H9 (cell line): ENCODE data around the gene P2RY4. TPM values are rescaled to one million over a fixed set of nuclear protein-coding genes. Genes with fewer than 3 reads are reported as not detected.

ENCODE experiments used
- DNase-seq: peaks from one replicate; pipeline ENCODE4 v3.0.0-alpha.2; 2017
- H2AFZ ChIP-seq: one replicate; pipeline ENCODE4 v1.6.1; 2013; ENCODE audit warnings: mild to moderate bottlenecking, low read length, control low read depth, moderate library complexity
- H2AK5ac ChIP-seq: 2 replicates; pipeline ENCODE4 v1.6.1; 2013; ENCODE audit warnings: low read length, control low read depth, mixed read lengths; ENCODE audit not compliant: insufficient read length
- H2BK120ac ChIP-seq: one replicate; pipeline ENCODE4 v1.6.1; 2013; ENCODE audit warnings: low read depth, mild to moderate bottlenecking, low read length, control low read depth, inconsistent platforms; ENCODE audit not compliant: poor library complexity, severe bottlenecking
- H2BK12ac ChIP-seq: 2 replicates; pipeline ENCODE4 v1.6.1; 2013; ENCODE audit warnings: low read length, control low read depth, mixed read lengths, low read depth; ENCODE audit not compliant: insufficient read length
- H2BK15ac ChIP-seq: 2 replicates; pipeline ENCODE4 v1.6.1; 2013; ENCODE audit warnings: low read depth, low read length, control low read depth
- H2BK20ac ChIP-seq: one replicate; pipeline ENCODE4 v1.6.1; 2013; ENCODE audit warnings: low read depth, mild to moderate bottlenecking, low read length, control low read depth, inconsistent platforms; ENCODE audit not compliant: poor library complexity, severe bottlenecking
- H2BK5ac ChIP-seq: 2 replicates; pipeline ENCODE4 v1.6.1; 2013; ENCODE audit warnings: low read length, control low read depth, mixed read lengths; ENCODE audit not compliant: insufficient read length
- H3K14ac ChIP-seq: 2 replicates; pipeline ENCODE4 v1.6.1; 2013; ENCODE audit warnings: low read length, control low read depth; ENCODE audit not compliant: insufficient read depth
- H3K18ac ChIP-seq: 2 replicates; pipeline ENCODE4 v1.6.1; 2013; ENCODE audit warnings: low read depth, mild to moderate bottlenecking, mixed read lengths, low read length, control low read depth; ENCODE audit not compliant: insufficient read length
- H3K23ac ChIP-seq: 2 replicates; pipeline ENCODE4 v1.6.1; 2013; ENCODE audit warnings: low read length, control low read depth, mixed read lengths, low read depth; ENCODE audit not compliant: insufficient read length
- H3K23me2 ChIP-seq: 2 replicates; pipeline ENCODE4 v1.6.1; 2013; ENCODE audit warnings: low read depth, mild to moderate bottlenecking, mixed read lengths, low read length, control low read depth; ENCODE audit not compliant: insufficient read length, poor library complexity, severe bottlenecking
- H3K27ac ChIP-seq: 2 replicates; pipeline ENCODE4 v1.5.1; 2013; ENCODE audit warnings: low read length, control low read depth, mixed read lengths, low read depth; ENCODE audit not compliant: insufficient read length
- H3K27me3 ChIP-seq: 2 replicates; pipeline ENCODE4 v1.6.1; 2013; ENCODE audit warnings: low read length, control low read depth, inconsistent platforms; ENCODE audit not compliant: insufficient read depth
- H3K4ac ChIP-seq: 2 replicates; pipeline ENCODE4 v1.6.1; 2013; ENCODE audit warnings: low read depth, mild to moderate bottlenecking, control low read depth, inconsistent platforms, low read length, moderate library complexity
- H3K4me1 ChIP-seq: 2 replicates; pipeline ENCODE4 v1.6.1; 2013; ENCODE audit warnings: low read length, control low read depth, inconsistent platforms; ENCODE audit not compliant: insufficient read depth
- H3K4me2 ChIP-seq: 2 replicates; pipeline ENCODE4 v1.6.1; 2013; ENCODE audit warnings: low read length, control low read depth, mixed read lengths; ENCODE audit not compliant: insufficient read length, insufficient read depth
- H3K56ac ChIP-seq: 2 replicates; pipeline ENCODE4 v1.6.1; 2013; ENCODE audit warnings: low read depth, mild to moderate bottlenecking, mixed read lengths, low read length, control low read depth; ENCODE audit not compliant: insufficient read length
- H3K79me1 ChIP-seq: 2 replicates; pipeline ENCODE4 v1.6.1; 2013; ENCODE audit warnings: low read depth, mild to moderate bottlenecking, moderate library complexity, low read length, control low read depth, inconsistent platforms; ENCODE audit not compliant: insufficient read depth, poor library complexity, severe bottlenecking
- H3K79me2 ChIP-seq: 2 replicates; pipeline ENCODE4 v1.6.1; 2013; ENCODE audit warnings: low read length, control low read depth, inconsistent platforms; ENCODE audit not compliant: insufficient read depth
- H3K9ac ChIP-seq: 2 replicates; pipeline ENCODE4 v1.6.1; 2013; ENCODE audit warnings: low read length, control low read depth, mixed read lengths; ENCODE audit not compliant: insufficient read length; ENCODE audit errors: extremely low read depth
- H3K9me3 ChIP-seq: one replicate; pipeline ENCODE4 v1.6.1; 2013; ENCODE audit warnings: low read depth, low read length, inconsistent platforms; ENCODE audit not compliant: control insufficient read depth
- H3T11ph ChIP-seq: one replicate; pipeline ENCODE4 v1.6.1; 2013; ENCODE audit warnings: mild to moderate bottlenecking, low read length, control low read depth, inconsistent platforms
- H4K20me1 ChIP-seq: one replicate; pipeline ENCODE4 v1.6.1; 2013; ENCODE audit not compliant: control insufficient read depth, insufficient read length, insufficient read depth
- H4K5ac ChIP-seq: 2 replicates; pipeline ENCODE4 v1.6.1; 2013; ENCODE audit warnings: low read depth, mild to moderate bottlenecking, mixed read lengths, low read length, control low read depth; ENCODE audit not compliant: insufficient read length
- H4K8ac ChIP-seq: replicated peaks from 2 replicates; pipeline ENCODE4 v1.6.1; 2013; ENCODE audit warnings: low read length, control low read depth, mixed read lengths, low read depth; ENCODE audit not compliant: insufficient read length
- H4K91ac ChIP-seq: 2 replicates; pipeline ENCODE4 v1.6.1; 2013; ENCODE audit warnings: low read depth, mild to moderate bottlenecking, moderate library complexity, mixed read lengths, low read length, control low read depth; ENCODE audit not compliant: insufficient read length
- H3K27ac Mint-ChIP-seq, 3 experiments: 2 replicates in 2 of 3; 3 replicates in 1 of 3; pipeline ENCODE4 v1.8.0; 2020 to 2021; ENCODE audit warnings: mixed read lengths in 3 of 3, mild to moderate bottlenecking in 1 of 3, moderate library complexity in 1 of 3
- H3K27me3 Mint-ChIP-seq: 2 replicates; pipeline ENCODE4 v1.8.0; 2021; ENCODE audit warnings: low read depth, mild to moderate bottlenecking, moderate library complexity, mixed read lengths
- H3K36me3 Mint-ChIP-seq, 3 experiments: 2 replicates in 2 of 3; 3 replicates in 1 of 3; pipeline ENCODE4 v1.8.0; 2020 to 2021; ENCODE audit warnings: low read depth in 3 of 3, mixed read lengths in 3 of 3; ENCODE audit not compliant: insufficient read depth in 1 of 3
- H3K4me1 Mint-ChIP-seq, 2 experiments: 2 replicates each; pipeline ENCODE4 v1.8.0; 2020; ENCODE audit warnings: mixed read lengths in 2 of 2
- H3K4me3 Mint-ChIP-seq, 2 experiments: 2 replicates in 1 of 2; 3 replicates in 1 of 2; pipeline ENCODE4 v1.8.0; 2020 to 2021; ENCODE audit warnings: mild to moderate bottlenecking in 2 of 2, mixed read lengths in 2 of 2, moderate library complexity in 1 of 2
- H3K9me3 Mint-ChIP-seq, 2 experiments: 2 replicates in 1 of 2; 3 replicates in 1 of 2; pipeline ENCODE4 v1.8.0; 2020; ENCODE audit warnings: mild to moderate bottlenecking in 2 of 2, mixed read lengths in 2 of 2, moderate library complexity in 1 of 2
- WGBS: extraction: QIAGEN DNeasy Blood & Tissue Kit; methylation state at CpG from one replicate; pipeline ENCODE4 v1.1.7; 2013; ENCODE audit warnings: missing lambda C conversion rate, low lambda C conversion rate, mixed read lengths; ENCODE audit not compliant: insufficient read length; ENCODE audit errors: extremely low coverage; 5-methylcytosine and 5-hydroxymethylcytosine counted together
- total RNA-seq: library from RNA; stranded (reverse); gene quantifications from 2 replicates; pipeline ENCODE4 v1.2.1, GENCODE V29; 2021
- TF ChIP-seq, protein P1 (sequence below): fragments of 200-600 bp; sonication (generic); conservative IDR thresholded peaks from 3 replicates; pipeline ENCODE4 v1.8.0; 2021; ENCODE audit warnings: antibody characterized with exemption, mild to moderate bottlenecking

P2RY4 gene
- total RNA-seq, 1 experiment from 2014 or later, result not detected

DNA sequence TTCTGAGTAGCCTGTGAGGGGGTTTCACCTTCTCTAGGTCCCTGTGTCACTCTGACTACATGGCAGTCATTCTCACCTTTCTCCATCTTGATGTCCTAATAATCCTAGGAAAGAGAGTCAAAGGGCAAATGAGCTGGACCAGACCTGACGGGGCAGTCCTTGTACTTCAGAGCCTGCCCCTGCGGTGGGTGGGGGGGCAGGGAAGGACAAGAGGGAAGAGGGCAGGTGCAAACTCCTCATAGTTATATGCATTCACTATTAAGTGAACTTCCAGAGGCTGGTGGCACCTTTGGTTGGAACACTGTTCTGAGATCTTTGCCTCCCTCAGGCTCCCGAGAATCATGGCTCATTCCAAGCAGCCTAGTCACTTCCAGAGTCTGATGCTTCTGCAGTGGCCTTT lies 25.6 kb downstream of the P2RY4 start, which contains the start of gene AWAT1:
Gene AWAT1 (plus strand): TSS at position 301 of the 400 bp plus-strand sequence. CDS start 41 bp downstream, at position 342.
- H3K56ac ChIP-seq, result no peak within 1 kb of the TSS
- no peaks in the 10 kb centered on the region for H3K23me2 ChIP-seq
- no peaks in the 10 kb centered on the region for H3K79me1 ChIP-seq
- H3K18ac ChIP-seq, result no peak within 1 kb of the TSS
- no peak within 1 kb of the TSS for H3T11ph ChIP-seq
- DNase-seq, result no peak
- no peak within 1 kb of the TSS for H4K91ac ChIP-seq
- no peak within 1 kb of the TSS for H4K8ac ChIP-seq
- H2BK20ac ChIP-seq, result no peak within 1 kb of the TSS
- no peak within 1 kb of the TSS for H4K5ac ChIP-seq
- H2BK5ac ChIP-seq, result no peak within 1 kb of the TSS
- Mint-ChIP-seq H3K4me1 (peaks cover 0 to 4% of the 10 kb centered on the region in 2 experiments; a peak in 1 of 4 replicates), H3K9me3 (peaks cover 54 to 74% of the 10 kb centered on the region in 2 experiments), H3K4me3 (no peak within 1 kb of the TSS), H3K27ac (no peak within 1 kb of the TSS), H3K36me3 (no peaks in the 10 kb centered on the region; a peak in 2 of 7 replicates), H3K27me3 (peaks cover 4% of the 10 kb centered on the region)
- no peaks in the 10 kb centered on the region for H3K4me1 ChIP-seq
- H2BK15ac ChIP-seq, result no peak within 1 kb of the TSS
- no peak within 1 kb of the TSS for H3K23ac ChIP-seq
- no peak within 1 kb of the TSS for H2BK120ac ChIP-seq
- no peaks in the 10 kb centered on the region for H3K79me2 ChIP-seq
- no peak within 1 kb of the TSS for H3K14ac ChIP-seq
- TF ChIP-seq, protein P1, sequence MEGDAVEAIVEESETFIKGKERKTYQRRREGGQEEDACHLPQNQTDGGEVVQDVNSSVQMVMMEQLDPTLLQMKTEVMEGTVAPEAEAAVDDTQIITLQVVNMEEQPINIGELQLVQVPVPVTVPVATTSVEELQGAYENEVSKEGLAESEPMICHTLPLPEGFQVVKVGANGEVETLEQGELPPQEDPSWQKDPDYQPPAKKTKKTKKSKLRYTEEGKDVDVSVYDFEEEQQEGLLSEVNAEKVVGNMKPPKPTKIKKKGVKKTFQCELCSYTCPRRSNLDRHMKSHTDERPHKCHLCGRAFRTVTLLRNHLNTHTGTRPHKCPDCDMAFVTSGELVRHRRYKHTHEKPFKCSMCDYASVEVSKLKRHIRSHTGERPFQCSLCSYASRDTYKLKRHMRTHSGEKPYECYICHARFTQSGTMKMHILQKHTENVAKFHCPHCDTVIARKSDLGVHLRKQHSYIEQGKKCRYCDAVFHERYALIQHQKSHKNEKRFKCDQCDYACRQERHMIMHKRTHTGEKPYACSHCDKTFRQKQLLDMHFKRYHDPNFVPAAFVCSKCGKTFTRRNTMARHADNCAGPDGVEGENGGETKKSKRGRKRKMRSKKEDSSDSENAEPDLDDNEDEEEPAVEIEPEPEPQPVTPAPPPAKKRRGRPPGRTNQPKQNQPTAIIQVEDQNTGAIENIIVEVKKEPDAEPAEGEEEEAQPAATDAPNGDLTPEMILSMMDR, result no peak
- no peak within 1 kb of the TSS for H2AFZ ChIP-seq
- no peak within 1 kb of the TSS for H2AK5ac ChIP-seq
- H3K4me2 ChIP-seq, result no peak within 1 kb of the TSS
- no peaks in the 10 kb centered on the region; the same call in 1 of the 2 replicates for H3K27me3 ChIP-seq
- no peak within 1 kb of the TSS for H3K9ac ChIP-seq
- no peak within 1 kb of the TSS for H3K27ac ChIP-seq
- no peak within 1 kb of the TSS for H2BK12ac ChIP-seq
- no CpG with 5 or more reads among the region's 3 CpGs for WGBS
- peaks cover 64% of the 10 kb centered on the region for H3K9me3 ChIP-seq
- H4K20me1 ChIP-seq, result no peaks in the 10 kb centered on the region
- H3K4ac ChIP-seq, result no peak within 1 kb of the TSS
